GM18508 (cell line): ENCODE data around the gene GRM2.

Source experiments
- ATAC-seq: cut with Tn5 transposase; IDR thresholded peaks from one replicate; pipeline ENCODE4 v1.9.1; 2021; ENCODE audit warnings: moderate number of reproducible peaks; ENCODE audit not compliant: insufficient read depth, unreplicated experiment

The GRM2 gene

DNA sequence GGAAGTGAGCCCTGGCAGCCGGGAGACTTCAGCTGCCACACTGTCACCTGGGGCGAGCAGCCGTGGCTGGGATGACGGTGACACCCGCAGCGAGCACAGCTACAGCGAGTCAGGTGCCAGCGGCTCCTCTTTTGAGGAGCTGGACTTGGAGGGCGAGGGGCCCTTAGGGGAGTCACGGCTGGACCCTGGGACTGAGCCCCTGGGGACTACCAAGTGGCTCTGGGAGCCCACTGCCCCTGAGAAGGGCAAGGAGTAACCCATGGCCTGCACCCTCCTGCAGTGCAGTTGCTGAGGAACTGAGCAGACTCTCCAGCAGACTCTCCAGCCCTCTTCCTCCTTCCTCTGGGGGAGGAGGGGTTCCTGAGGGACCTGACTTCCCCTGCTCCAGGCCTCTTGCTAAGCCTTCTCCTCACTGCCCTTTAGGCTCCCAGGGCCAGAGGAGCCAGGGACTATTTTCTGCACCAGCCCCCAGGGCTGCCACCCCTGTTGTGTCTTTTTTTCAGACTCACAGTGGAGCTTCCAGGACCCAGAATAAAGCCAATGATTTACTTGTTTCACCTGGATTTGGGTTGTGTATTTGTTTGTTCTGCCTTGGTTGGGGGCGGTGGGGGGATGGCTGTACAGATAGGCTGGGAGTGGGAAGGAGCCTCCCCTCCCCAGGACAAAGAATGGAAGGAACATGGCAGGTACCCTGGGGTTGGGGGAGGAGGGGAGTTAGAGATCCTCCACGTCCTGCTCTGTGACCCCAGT is 2.9 kb upstream of the GRM2 start:
- no peak for ATAC-seq

- ATAC-seq, result no peak
Observed at GRCh38 chr3:51704511-51704950, 2.3 kb upstream of the GRM2 start.

DNA sequence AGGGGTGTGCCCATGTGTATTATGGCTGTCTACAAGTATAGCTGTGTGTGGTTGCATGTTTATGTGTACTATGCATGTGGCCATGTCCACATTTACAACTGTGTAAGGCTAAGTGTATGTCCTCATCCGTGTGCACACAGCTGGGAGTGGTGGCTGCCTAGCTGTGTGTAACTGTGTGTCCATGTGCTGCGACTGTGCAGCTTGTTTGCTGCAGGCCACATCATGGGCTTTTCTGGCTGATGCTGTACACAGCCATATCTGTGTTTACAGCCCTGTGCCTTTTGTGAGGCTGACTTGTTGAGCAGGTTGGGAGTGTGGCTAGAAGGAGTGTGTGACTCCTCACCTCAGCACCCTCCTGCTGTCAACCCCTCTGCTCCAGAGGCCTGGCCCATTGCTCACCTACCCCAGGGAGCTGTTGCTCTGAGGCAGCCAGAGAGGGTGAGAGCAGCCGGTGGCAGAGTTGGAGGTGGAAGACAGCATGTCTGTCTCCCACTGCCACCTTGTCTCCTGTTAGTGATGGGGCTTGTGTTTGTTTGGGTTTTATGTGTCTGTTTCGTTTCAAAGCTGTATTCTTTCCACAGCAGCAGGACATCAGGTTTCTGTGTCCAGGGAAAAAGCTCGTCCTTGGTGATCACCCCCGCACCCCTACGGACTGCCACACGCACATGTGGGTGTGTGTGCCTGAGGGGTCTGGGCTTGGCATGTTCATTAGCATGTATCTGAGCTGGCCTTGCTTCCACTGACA is 1.4 kb upstream of the GRM2 start:
- no peak for ATAC-seq

DNA sequence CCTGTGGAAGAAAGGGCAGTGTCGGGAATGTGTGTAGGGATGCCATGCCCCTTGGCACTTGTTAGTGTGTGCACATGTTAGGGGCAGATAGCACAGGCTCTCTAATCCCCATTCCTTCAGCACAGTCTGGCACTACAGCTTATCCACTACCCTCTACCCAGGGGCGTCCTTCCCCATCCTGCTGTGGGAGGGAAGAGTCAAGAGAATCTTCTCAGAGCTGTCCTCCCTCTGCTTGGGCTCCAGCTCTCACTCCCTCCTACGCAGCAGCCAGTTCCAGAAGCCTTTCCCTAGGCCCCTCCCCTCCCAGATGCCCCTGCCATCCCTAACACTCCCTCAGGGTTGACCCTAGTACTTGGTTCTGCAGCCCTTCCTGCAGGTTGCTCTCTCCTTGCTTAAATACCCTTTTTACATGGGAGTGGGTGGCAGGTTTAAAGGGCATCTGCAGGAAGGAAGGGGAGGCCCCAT is 815 bp upstream of the GRM2 start:
- no peak for ATAC-seq

GRCh38 chr3:51708216-51708845 is 1.5 kb downstream of the GRM2 start:
- no peak for ATAC-seq

- no peak for ATAC-seq
Observed at GRCh38 chr3:51709004-51709420, 2.1 kb downstream of the GRM2 start.

DNA sequence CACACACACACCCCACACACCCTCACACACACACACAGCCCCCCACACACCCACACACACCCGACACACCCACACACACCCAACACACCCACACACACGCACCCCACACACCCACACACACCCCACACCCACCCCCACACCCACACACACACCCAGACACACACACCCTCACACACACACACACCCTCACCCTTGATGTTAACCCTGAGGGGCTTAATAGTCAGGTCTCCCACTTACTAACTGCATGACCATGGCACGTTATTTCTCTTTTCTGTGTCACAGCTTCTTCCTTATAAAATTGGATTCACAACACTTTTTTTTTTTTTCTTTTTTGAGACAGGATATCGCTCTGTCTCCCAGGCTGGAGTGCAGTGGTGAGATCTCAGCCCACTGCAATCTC is 2.8 kb downstream of the GRM2 start:
- no peak for ATAC-seq

GRCh38 chr3:51710631-51711351 is 3.9 kb downstream of the GRM2 start:
- ATAC-seq, result no peak

DNA sequence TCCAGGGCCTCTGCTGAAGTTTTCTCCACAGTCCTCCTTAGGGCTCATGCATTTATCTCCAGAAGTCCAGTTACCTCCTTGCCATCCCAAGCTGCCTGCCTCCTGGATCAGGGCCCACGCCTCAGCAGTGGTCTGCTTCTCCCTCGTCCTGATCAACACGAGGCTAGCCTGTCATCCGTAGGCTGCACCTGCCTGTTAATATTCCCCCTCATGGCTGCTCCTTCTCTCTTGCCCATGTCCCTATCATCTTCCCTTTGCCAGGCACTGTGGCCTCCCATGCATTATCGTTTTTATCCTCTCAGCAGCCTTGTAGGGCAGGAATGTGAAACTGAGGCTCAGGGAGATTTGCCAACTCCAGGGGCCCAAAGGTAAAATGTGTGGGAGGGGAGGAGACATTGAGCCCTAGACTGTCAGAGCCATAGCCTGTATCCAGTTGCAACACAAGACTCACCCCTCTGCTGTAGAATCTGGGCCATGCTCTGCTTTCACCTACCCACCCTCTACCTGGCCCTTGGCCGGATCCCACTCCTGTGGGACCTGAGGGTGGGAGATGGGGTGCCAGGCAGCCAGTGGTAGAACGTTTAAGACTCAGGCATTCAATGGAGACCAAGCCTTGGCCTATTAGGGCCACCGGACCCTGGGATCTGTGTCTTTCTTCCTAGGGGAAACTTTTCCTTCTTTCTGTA is 4.6 kb downstream of the GRM2 start:
- ATAC-seq, result no peak

DNA sequence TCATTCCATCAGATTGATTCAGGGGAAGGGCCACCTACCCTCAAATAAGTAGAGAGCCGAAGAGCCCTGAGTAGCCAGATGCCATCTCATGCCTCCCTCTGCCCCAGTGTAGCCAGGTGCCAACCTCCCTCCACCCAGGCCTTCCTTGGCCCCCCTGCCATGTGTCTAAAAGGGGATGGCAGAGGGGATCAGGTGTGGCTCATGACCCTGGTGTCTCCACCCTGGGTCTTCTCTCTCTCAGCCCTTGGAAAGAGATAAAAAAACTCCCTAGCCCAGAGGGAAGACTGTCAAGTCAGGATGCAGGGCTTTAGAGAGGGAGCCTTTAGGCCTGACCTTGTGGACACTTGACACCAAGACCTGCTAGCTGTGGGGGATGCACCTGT is 5.2 kb downstream of the GRM2 start:
- no peak for ATAC-seq

DNA sequence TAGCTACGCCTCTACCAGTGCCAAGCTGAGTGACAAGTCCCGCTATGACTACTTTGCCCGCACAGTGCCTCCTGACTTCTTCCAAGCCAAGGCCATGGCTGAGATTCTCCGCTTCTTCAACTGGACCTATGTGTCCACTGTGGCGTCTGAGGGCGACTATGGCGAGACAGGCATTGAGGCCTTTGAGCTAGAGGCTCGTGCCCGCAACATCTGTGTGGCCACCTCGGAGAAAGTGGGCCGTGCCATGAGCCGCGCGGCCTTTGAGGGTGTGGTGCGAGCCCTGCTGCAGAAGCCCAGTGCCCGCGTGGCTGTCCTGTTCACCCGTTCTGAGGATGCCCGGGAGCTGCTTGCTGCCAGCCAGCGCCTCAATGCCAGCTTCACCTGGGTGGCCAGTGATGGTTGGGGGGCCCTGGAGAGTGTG is 5.7 kb downstream of the GRM2 start:
- ATAC-seq, result no peak

DNA sequence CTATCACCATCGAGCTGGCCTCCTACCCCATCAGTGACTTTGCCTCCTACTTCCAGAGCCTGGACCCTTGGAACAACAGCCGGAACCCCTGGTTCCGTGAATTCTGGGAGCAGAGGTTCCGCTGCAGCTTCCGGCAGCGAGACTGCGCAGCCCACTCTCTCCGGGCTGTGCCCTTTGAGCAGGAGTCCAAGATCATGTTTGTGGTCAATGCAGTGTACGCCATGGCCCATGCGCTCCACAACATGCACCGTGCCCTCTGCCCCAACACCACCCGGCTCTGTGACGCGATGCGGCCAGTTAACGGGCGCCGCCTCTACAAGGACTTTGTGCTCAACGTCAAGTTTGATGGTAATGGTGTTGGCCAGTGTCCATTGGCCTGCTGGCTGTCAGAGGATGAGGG is 6.1 kb downstream of the GRM2 start:
- ATAC-seq, result no peak

- ATAC-seq, result no peak
Observed at GRCh38 chr3:51715231-51715976, 8.5 kb downstream of the GRM2 start.

DNA sequence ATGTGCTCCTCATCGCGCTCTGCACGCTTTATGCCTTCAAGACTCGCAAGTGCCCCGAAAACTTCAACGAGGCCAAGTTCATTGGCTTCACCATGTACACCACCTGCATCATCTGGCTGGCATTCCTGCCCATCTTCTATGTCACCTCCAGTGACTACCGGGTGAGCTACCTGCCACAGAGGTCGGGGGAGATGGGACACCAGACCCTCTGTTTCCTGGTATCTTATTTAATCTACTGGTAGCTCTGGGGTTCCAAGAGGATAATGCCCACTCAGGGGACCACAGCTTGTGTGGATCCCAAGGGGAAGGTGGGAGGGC is 9.1 kb downstream of the GRM2 start:
- ATAC-seq, result no peak

DNA sequence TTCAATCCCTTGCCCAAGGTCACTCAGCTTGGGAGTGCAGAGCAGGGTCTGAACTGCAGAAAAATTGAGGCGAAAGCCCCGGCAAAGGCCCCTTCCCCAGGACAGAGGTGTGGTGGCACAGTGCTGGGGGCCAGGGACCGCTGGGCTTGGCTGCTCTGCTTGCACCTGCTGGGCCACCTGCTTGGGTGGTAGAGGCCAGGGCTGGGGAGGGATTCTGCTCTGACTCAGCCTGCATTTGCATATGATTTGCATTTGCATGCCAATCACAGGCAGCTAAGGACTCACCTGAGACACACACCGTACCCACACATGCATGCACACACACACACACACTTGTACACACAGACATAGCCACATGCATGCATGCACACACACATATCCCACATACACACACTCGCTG is 9.9 kb downstream of the GRM2 start:
- no peak for ATAC-seq

DNA sequence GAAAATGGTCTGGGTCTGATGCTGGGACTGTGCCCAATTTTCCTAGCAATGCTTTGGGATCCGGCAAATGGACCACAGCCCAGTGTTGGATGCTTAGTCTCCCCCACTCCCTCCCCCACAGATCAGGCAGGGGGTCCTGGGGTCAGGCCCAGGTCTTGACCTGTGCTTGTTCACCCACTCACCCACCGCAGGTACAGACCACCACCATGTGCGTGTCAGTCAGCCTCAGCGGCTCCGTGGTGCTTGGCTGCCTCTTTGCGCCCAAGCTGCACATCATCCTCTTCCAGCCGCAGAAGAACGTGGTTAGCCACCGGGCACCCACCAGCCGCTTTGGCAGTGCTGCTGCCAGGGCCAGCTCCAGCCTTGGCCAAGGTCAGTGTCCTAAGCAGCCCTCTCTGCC is 10.6 kb downstream of the GRM2 start:
- ATAC-seq, result no peak

GRCh38 chr3:51717947-51718346 is 11.1 kb downstream of the GRM2 start:
- ATAC-seq, result no peak

DNA sequence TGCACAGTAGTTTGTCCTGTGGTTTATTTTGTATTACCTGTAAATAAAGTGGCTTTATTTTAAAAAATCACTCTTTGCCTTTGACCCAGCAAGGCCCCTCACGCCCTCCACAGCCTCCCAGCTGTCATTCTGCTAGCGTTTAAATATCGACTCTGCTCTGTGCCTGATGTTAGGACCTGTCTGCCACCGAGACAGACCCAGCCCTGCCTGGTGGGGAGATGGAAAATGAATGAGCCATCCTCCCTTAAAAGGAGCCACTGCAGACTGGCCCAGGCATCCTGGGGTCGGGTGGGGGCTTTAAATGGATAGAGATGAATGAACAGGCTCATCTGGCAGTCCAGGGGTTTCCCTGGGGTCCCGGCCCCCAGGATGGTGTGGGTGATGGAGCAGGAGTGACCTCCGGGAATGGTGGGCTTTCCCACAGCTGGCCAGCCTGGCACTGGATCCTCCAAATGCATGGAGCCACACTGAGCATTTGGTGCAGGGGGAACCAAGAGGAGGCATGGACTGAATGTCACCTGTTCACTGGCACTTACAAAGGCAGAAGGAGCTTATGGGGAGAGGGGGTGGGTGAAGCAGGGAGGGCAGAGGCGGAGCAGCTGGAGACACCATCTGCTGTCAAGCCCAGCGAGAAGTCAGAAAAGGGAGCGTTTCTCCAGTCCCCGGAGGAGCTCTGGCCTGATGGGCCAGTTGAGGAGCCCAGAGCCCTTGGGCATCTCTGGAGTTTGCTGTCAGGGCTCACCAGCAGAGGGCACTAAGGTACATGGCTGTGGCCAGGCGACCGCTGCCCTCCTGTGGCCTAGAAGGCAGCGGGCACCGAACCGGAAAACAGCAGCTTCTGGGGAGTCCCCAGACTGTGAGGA is 11.9 kb downstream of the GRM2 start:
- ATAC-seq, result no peak
